C4-2B (cell line): ENCODE data around the gene JAK3.

ENCODE experiments used
- ZFX ChIP-seq: fragments of 450-650 bp; IDR thresholded peaks from 2 replicates; pipeline ENCODE4 v1.6.1; 2017
- TF ChIP-seq, protein P1 (sequence below): fragments of 450-650 bp; conservative IDR thresholded peaks from 2 replicates; pipeline ENCODE4 v1.5.1; 2017; ENCODE audit warnings: mild to moderate bottlenecking

DNA sequence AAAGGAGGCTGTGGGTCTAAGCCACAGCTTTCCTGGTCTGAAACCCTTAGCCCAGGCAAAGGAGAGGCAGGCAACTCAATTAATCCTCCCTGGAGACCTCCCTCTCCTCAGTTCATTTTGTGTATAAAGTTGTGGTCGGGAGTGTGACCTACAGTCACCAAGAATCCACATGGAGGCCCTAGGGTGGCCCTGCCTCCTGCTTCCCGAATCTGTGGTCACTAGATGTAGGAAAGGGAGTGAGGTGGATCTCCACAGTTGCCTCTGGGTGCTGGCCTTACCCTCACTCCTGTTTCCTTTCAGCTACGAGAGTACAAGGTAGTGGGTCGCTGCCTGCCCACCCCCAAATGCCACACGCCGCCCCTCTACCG lies 13.2 kb upstream of the JAK3 start:
- TF ChIP-seq, protein P1, sequence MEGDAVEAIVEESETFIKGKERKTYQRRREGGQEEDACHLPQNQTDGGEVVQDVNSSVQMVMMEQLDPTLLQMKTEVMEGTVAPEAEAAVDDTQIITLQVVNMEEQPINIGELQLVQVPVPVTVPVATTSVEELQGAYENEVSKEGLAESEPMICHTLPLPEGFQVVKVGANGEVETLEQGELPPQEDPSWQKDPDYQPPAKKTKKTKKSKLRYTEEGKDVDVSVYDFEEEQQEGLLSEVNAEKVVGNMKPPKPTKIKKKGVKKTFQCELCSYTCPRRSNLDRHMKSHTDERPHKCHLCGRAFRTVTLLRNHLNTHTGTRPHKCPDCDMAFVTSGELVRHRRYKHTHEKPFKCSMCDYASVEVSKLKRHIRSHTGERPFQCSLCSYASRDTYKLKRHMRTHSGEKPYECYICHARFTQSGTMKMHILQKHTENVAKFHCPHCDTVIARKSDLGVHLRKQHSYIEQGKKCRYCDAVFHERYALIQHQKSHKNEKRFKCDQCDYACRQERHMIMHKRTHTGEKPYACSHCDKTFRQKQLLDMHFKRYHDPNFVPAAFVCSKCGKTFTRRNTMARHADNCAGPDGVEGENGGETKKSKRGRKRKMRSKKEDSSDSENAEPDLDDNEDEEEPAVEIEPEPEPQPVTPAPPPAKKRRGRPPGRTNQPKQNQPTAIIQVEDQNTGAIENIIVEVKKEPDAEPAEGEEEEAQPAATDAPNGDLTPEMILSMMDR, result no peak
- TF ChIP-seq ZFX, result no peak
